Limb (tissue), 2 donors: ENCODE measurements around the gene SOBP.
A peak's percentile ranks its signal among the peaks of the same experiment; 100 is the strongest.

ENCODE experiments used
- DNase-seq, 2 donors: peaks; one replicate each; pipeline ENCODE4 v3.0.0-alpha.2; 2016; ENCODE audit errors: extremely low spot score in 2 of 2

Gene SOBP

GRCh38 chr6:107636486-107636885 lies 146.6 kb downstream of the SOBP start:
- DNase-seq = no peak

- DNase-seq = no peak
Observed at GRCh38 chr6:107637316-107638315, 147.7 kb downstream of the SOBP start.

GRCh38 chr6:107638493-107638892 lies 148.6 kb downstream of the SOBP start:
- DNase-seq = no peak

DNA sequence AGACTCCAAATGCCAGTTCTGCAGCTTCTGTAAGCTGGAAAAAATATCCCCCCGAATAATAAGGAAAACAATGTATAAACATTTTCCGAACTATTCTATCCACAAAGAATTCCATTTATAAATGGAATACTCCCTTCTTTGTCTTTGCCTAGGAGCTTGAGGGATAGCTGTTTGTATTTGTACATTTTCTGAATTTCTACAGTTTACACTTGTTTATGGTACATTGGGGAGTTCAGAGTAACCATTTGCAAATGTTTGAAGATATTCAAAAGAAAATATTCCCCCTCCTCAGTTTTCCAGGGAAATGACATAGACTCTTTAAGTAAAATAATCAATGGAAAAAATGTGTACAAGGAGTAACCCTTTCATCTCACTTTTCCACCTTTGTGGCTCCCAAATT lies 149.6 kb downstream of the SOBP start:
- DNase-seq = no peak

DNA sequence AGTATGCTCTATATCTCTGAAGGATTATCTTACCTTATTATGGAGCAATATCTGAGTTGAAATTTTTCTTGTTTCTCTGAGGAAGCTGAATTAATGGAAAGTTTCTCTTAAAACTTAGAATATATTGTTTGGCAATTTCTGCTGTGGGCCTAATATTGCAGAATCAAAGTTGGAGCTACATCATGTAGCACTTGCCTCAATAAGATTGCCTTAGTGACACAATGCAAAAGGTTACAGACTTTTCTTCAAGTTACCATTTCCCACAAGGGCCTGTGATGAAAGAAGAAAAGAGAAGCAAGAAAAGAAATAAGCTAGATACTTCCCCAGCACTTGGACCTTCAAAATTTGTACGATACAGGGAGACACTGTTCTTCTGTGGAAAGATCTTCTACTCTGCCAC lies 151.2 kb downstream of the SOBP start:
- no peak for DNase-seq

DNA sequence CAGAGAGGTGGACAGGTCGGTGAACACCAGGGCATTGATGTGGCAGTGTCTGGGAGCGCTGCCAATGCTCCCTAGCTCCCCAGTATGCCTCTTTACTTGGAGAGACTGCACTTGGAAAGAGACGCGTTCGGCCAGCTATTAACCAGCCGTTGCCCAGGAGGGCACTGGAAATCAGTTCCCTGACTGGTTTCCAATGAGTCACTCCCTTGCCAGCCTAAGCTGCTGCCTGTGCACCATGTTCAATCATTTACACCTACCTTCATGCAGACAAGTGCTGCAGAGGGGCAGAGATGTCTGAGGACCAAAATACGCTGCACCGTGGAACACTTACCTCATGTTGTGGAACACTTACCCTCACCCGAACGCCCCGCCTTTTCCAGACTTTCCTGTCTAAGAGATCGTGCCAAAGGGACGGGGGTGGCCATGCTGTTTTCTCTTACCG lies 151.6 kb downstream of the SOBP start:
- DNase-seq = no peak

- DNase-seq = no peak
Observed at GRCh38 chr6:107642095-107642860, 152.4 kb downstream of the SOBP start.

GRCh38 chr6:107642861-107643328 lies 153.0 kb downstream of the SOBP start:
- DNase-seq = no peak

GRCh38 chr6:107644513-107644912 lies 154.6 kb downstream of the SOBP start:
- no peak for DNase-seq

DNA sequence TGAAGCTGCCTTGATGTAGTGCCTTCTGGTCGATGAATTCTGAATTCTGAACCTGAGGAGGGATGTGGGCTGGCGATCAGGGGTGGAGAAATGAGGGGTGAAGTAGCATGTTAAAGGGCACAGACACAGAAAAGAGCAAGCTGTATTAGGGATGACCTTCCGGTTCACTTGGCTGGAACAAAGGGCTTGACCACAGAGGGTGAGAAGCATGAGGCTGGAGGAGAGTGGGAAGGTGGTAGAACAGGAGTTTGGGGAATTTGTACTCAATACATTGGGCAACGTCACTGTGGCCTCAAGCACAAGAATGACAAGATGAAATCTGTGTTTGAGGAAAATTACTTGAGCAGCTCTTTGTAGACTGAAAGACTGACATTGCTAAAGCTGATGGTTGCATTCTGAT lies 155.8 kb downstream of the SOBP start:
- DNase-seq = no peak

GRCh38 chr6:107646176-107646575 lies 156.3 kb downstream of the SOBP start:
- DNase-seq = no peak

- DNase-seq = no peak
Observed at GRCh38 chr6:107646776-107647438, 157.0 kb downstream of the SOBP start.

DNA sequence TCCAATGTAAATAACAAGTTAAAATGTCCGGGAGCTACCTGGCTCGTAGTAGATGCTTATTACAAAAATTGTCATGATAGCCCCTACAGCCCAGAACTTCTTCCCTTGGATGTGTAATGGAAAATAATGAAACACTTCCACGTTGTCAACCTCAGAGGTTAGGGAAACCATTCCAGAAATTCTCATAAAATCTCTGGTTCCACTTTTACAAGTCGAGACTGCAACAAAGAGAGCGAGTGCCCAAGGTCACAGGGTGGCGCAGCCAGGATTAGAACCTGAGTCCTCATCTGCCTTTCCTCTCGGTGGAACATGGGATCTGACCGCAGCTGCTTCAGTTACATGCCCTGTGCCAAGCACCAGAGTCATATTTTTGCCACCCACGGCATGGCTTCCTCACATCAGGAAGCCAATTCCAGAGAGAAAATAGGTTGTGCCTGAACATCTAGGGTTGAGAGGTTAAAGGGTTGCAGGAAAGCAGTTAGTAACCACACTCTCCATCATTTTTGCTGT lies 157.6 kb downstream of the SOBP start:
- no peak for DNase-seq

- no peak for DNase-seq
Observed at GRCh38 chr6:107648983-107649382, 159.1 kb downstream of the SOBP start.

- DNase-seq = no peak
Observed at GRCh38 chr6:107652526-107653182, 162.7 kb downstream of the SOBP start.

GRCh38 chr6:107653183-107653580 lies 163.3 kb downstream of the SOBP start:
- DNase-seq = no peak

DNA sequence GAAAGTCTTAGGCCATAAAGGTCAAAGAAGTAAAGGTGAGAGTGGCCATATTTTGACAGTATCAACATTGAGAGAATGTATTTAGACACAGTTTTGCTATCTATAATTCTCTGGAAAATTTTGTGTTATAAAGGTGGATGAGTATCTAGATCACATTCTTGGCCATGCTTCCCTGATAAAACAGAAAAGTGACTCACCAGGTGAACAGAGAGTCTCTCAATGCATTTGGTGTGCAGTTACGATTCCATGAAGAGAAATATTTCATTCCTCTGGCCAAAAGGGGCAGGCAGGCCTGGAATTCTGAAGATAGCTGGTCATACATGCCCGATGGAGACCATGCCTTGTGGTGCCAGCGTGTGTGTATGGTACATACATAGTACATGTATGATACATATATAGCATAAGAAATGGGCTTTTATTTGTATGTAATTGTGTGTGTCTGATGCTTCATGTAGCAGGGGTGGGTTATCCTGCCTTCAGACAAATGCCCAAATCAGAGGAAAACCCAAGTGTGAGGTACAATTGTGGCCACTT lies 164.0 kb downstream of the SOBP start:
- DNase-seq = no peak

DNA sequence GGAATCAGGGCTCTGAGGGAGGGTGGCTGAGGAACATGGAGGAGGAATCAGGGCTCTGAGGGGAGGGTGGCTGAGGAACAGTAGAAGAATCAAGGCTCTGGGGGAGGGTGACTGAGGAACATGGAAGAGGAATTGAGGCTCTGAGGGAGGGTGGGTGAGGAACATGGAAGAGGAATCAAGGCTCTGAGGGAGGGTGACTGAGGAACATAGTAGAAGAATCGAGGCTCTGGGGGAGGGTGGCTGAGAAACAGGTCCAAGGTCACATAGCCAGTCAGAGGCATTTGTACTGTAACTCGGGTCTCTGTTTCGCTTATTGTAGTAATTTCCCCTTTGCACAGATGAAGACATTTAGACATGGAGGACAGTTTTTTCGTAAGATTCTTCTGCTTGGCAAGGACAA lies 164.8 kb downstream of the SOBP start:
- DNase-seq = no peak

GRCh38 chr6:107655245-107655644 lies 165.3 kb downstream of the SOBP start:
- no peak for DNase-seq

DNA sequence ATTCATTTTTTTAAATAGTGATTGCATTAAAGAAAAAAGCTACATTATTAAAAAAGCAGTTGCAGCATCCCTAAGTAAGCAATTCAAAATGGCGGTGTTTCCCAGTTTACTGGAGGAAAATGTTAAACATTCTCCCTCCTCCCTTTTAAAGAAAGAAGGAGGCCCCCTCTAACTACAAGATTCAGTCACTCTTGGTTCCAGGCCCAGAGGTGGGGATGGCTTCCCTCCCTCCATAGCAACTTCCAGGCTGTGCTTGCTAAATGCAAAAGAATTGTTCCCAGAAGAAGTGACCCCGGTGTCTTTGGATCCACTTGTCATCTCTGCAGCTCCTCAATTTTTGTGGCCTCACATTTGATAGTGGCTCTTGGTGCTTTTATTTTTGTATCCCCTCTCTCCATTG lies 165.9 kb downstream of the SOBP start:
- DNase-seq = peak; percentile 54 to 58

DNA sequence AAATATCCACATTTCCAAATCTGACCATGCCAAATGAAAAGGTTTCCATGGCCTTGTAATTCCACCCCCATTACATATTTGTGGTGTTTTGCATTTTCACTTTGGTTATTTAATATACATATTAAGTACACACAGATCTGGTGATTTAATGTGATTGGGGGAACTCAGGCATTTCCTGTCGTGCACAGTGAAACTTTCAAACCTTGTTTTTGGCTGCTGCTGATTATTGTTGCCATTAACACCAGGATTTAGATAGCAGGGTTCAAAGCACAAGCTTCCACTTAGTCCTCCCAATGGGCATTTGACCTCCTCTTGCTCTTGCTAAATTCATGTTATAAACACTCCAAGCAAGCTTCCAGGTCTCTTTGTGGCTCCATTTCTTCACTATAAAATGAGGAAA lies 166.5 kb downstream of the SOBP start:
- no peak for DNase-seq
